Prostate gland (tissue), 2 donors: ENCODE results near the gene TXNL1. TPM values are rescaled to one million over a fixed set of nuclear protein-coding genes. Genes with fewer than 3 reads are reported as not detected.

ENCODE experiments used
- DNase-seq: peaks from one replicate; pipeline ENCODE4 v3.0.0-alpha.2; 2019; ENCODE audit warnings: low spot score
- H3K27ac ChIP-seq, 2 donors: fragments of 200-600 bp; sonication (generic); 2 replicates each; pipeline ENCODE4 v1.5.1; 2017 to 2019
- H3K27me3 ChIP-seq: fragments of 200-600 bp; sonication (generic); replicated peaks from 2 replicates; pipeline ENCODE4 v1.5.1; 2019; ENCODE audit not compliant: insufficient read depth
- H3K36me3 ChIP-seq, 2 donors: fragments of 200-600 bp; sonication (generic); 1 replicate in 1 of 2; 2 replicates in 1 of 2; pipeline versions ENCODE4 v1.5.1 to v1.8.1; 2017 to 2019
- H3K4me1 ChIP-seq: fragments of 200-600 bp; sonication (generic); replicated peaks from 2 replicates; pipeline ENCODE4 v1.5.1; 2019
- H3K4me3 ChIP-seq, 2 donors: fragments of 200-600 bp; sonication (generic); 2 replicates each; pipeline ENCODE4 v1.5.1; 2017 to 2019
- H3K9me3 ChIP-seq: fragments of 200-600 bp; sonication (generic); 2 replicates; pipeline ENCODE4 v1.5.1; 2017
- POLR2A ChIP-seq: fragments of 450-650 bp; IDR thresholded peaks from one replicate; pipeline ENCODE4 v1.6.1; 2016; ENCODE audit warnings: antibody characterized with exemption, mild to moderate bottlenecking
- POLR2AphosphoS5 ChIP-seq: sonication (generic); formaldehyde crosslinking; IDR thresholded peaks from one replicate; pipeline ENCODE4 v1.6.1; 2017; ENCODE audit warnings: antibody characterized with exemption
- WGBS: methylation state at CpG from one replicate; pipeline ENCODE4 v1.1.5; 2018; 5-methylcytosine and 5-hydroxymethylcytosine counted together
- intact Hi-C: fragments of 100-400 bp; cut with DNase I; formaldehyde crosslinking; loops from one replicate; pipeline ENCODE4 v1.14.2; 2022
- total RNA-seq, 2 donors: library from RNA; depleted of rRNA; stranded (reverse); fragments of >200 nt; gene quantifications; one replicate each; pipeline ENCODE4 v1.1.0, GENCODE V29; 2016
- TF ChIP-seq, protein P1 (sequence below), 4 experiments: fragments of 200-600 bp in 2 of 4; fragments of 450-650 bp in 2 of 4; sonication (generic) in 2 of 4; IDR thresholded peaks; 1 replicate in 3 of 4; 2 replicates in 1 of 4; pipeline ENCODE4 v1.5.1; 2016 to 2019; ENCODE audit warnings: antibody characterized with exemption in 4 of 4, mild to moderate bottlenecking in 2 of 4, moderate library complexity in 2 of 4

Gene TXNL1
- total RNA-seq, 2 donors from 2014 or later: 56.1 to 56.3 TPM

DNA sequence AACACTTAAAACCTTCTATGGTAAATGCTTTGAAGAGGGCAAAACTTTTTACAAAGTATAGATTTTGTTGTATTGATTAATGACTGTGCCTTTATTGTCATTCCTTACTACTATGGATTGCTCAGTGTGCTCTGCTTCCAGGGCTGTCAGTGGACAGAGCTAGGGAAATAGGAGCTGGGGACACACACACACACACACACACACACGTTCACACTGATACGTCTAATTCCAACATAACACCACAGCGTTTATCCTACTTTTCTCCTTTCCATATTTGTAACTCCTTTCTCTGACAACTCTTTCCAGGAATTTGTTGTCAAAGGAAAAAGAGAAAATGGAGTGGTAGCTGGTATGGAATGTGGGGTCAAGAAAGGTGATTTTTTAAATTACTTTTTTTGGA lies 34.6 kb upstream of the TXNL1 start:
- Histone ChIP-seq H3K4me1 (no peaks in the 10 kb centered on the region), H3K27me3 (no peaks in the 10 kb centered on the region), H3K4me3 (no peak overlapping the region), H3K27ac (no peak overlapping the region), H3K9me3 (no peaks in the 10 kb centered on the region), H3K36me3 (no peaks in the 10 kb centered on the region)
- intact Hi-C loops: no loop called here
- no peak for DNase-seq
- WGBS: 84% methylated on average over 3 of the region's 3 CpGs
- TF ChIP-seq, protein P1, sequence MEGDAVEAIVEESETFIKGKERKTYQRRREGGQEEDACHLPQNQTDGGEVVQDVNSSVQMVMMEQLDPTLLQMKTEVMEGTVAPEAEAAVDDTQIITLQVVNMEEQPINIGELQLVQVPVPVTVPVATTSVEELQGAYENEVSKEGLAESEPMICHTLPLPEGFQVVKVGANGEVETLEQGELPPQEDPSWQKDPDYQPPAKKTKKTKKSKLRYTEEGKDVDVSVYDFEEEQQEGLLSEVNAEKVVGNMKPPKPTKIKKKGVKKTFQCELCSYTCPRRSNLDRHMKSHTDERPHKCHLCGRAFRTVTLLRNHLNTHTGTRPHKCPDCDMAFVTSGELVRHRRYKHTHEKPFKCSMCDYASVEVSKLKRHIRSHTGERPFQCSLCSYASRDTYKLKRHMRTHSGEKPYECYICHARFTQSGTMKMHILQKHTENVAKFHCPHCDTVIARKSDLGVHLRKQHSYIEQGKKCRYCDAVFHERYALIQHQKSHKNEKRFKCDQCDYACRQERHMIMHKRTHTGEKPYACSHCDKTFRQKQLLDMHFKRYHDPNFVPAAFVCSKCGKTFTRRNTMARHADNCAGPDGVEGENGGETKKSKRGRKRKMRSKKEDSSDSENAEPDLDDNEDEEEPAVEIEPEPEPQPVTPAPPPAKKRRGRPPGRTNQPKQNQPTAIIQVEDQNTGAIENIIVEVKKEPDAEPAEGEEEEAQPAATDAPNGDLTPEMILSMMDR (IDR thresholded peaks at IDR 0.05): no peak
- TF ChIP-seq POLR2A (no peak), POLR2AphosphoS5 (no peak)

DNA sequence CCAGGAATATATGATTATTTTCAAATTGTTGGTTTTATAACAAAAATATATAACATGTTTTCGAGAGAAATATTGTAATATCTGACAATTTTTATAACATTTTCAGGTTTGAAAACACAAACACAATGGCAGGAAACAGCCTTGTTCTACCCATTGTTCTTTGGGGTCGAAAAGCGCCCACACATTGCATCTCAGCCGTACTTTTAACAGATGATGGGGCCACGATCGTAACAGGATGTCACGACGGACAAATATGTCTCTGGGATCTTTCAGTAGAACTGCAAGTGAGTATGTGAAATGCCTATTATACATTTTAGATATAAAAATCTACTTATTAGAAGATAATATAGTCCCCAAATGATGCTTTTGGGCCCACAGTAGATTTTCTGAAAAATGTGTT lies 34.0 kb upstream of the TXNL1 start:
- TF ChIP-seq POLR2A (no peak), POLR2AphosphoS5 (no peak)
- TF ChIP-seq, protein P1 (IDR thresholded peaks at IDR 0.05): no peak
- 81% methylated on average over 8 of the region's 8 CpGs for WGBS
- DNase-seq: no peak
- no peaks in the 10 kb centered on the region for H3K9me3 ChIP-seq
- intact Hi-C loops: no loop called here
- no peak overlapping the region for H3K27ac ChIP-seq
- no peaks in the 10 kb centered on the region for H3K4me1 ChIP-seq
- H3K36me3 ChIP-seq: no peaks in the 10 kb centered on the region
- H3K27me3 ChIP-seq: no peaks in the 10 kb centered on the region
- no peak overlapping the region for H3K4me3 ChIP-seq

- H3K27ac ChIP-seq: no peak overlapping the region
- 78% methylated on average over 2 of the region's 2 CpGs for WGBS
- no peaks in the 10 kb centered on the region for H3K27me3 ChIP-seq
- intact Hi-C loops: no loop called here
- no peaks in the 10 kb centered on the region for H3K4me1 ChIP-seq
- DNase-seq: no peak
- TF ChIP-seq, protein P1 (IDR thresholded peaks at IDR 0.05): no peak
- TF ChIP-seq POLR2AphosphoS5 (no peak), POLR2A (no peak)
- H3K9me3 ChIP-seq: no peaks in the 10 kb centered on the region
- H3K4me3 ChIP-seq: no peak overlapping the region
- H3K36me3 ChIP-seq: no peaks in the 10 kb centered on the region
Observed at GRCh38 chr18:56662902-56663301, 24.5 kb upstream of the TXNL1 start.

- no peak overlapping the region for H3K4me3 ChIP-seq
- intact Hi-C loops: no loop called here
- no peaks in the 10 kb centered on the region for H3K4me1 ChIP-seq
- no peaks in the 10 kb centered on the region for H3K27me3 ChIP-seq
- H3K36me3 ChIP-seq: no peaks in the 10 kb centered on the region
- no peak for TF ChIP-seq POLR2AphosphoS5
- TF ChIP-seq POLR2A: no peak
- TF ChIP-seq, protein P1 (IDR thresholded peaks at IDR 0.05): no peak
- WGBS: 70% methylated on average over 5 of the region's 5 CpGs
- no peak overlapping the region for H3K27ac ChIP-seq
- no peaks in the 10 kb centered on the region for H3K9me3 ChIP-seq
- no peak for DNase-seq
Observed at GRCh38 chr18:56662502-56662901, 24.1 kb upstream of the TXNL1 start.

DNA sequence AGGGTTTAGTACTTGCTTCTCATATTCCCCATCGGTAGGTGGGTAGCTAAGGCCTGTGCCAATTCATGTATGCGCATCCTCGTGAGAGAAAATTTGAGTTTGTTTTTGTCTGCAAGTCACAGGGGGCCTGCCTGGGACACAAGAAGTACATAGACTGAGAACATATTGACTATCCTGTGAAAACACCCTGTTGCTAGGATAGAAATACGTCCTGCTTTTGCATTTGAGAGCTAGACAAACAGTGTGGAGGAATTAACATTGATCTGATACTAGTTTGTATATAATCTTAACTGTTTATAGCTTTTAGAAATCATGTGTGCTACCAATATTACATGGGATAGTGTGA lies 23.6 kb upstream of the TXNL1 start:
- TF ChIP-seq POLR2A (no peak), POLR2AphosphoS5 (no peak)
- TF ChIP-seq, protein P1 (IDR thresholded peaks at IDR 0.05): no peak
- intact Hi-C loops: no loop called here
- WGBS: 38% methylated on average over 4 of the region's 4 CpGs
- H3K9me3 ChIP-seq: no peaks in the 10 kb centered on the region
- no peaks in the 10 kb centered on the region for H3K27me3 ChIP-seq
- H3K27ac ChIP-seq: no peak overlapping the region
- H3K36me3 ChIP-seq: no peaks in the 10 kb centered on the region
- DNase-seq: no peak
- no peaks in the 10 kb centered on the region for H3K4me1 ChIP-seq
- H3K4me3 ChIP-seq: no peak overlapping the region
